Measurements from ENCODE around the gene SLC10A2.
"Not testable (repeated sequence)": the region's sequence is repeated elsewhere in the genome, so short reads cannot be mapped to it uniquely, and the experiment has no call there.

The SLC10A2 gene, protein sequence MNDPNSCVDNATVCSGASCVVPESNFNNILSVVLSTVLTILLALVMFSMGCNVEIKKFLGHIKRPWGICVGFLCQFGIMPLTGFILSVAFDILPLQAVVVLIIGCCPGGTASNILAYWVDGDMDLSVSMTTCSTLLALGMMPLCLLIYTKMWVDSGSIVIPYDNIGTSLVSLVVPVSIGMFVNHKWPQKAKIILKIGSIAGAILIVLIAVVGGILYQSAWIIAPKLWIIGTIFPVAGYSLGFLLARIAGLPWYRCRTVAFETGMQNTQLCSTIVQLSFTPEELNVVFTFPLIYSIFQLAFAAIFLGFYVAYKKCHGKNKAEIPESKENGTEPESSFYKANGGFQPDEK
- 0 reads per million in 4 experiments for total RNA-seq

GRCh38 chr13:103066079-103066780, at the start of gene SLC10A2:
TSS of gene SLC10A2 (minus strand) at chr13:103066417. CDS start at chr13:103066249, 168 bp downstream.
- DNase-seq: no peak

GRCh38 chr13:103107580-103107979, 41.4 kb upstream of the SLC10A2 start:
- DNase-seq: no peak

DNA sequence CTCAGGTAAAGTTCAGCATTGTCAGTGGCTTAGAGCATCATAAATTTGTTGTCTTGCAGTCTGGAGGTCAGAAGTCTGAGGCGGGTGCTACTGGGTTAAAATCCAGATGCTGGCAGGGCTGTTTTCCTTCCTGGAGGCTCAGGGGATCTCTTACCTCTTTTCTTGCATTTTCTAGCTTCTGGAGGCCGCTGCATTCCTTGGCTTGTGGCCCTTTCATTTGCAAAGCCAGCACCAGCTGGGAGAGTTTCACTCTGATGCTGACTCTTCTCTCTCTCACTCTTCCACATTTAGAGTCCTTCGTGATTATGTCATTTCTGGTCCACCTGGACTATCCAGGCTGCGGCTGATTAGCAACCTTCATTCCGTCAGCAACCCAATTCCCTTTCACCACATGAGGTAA, 38.1 kb upstream of the SLC10A2 start:
- DNase-seq: no peak

GRCh38 chr13:103103456-103103855, 37.2 kb upstream of the SLC10A2 start:
- not testable (repeated sequence) for DNase-seq

DNA sequence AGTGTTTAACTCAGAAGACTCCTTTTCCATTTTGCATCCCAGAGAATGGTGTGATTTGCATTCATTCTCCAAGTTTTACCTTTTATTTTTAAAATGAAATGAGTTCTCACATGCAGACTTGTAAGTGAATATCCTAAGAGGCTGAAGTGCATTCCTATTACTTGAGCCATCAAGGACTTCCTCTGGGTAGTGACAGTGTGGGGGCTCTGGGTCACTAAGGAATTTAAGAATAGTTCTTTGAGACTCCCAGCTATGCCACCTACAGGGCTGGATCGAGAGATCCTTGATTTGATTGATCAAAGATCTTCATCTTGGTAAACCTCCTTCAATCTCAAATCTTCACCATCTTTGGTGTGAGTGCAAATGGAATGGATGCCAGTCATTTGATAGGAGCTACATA, 36.3 kb upstream of the SLC10A2 start:
- DNase-seq: no peak

DNA sequence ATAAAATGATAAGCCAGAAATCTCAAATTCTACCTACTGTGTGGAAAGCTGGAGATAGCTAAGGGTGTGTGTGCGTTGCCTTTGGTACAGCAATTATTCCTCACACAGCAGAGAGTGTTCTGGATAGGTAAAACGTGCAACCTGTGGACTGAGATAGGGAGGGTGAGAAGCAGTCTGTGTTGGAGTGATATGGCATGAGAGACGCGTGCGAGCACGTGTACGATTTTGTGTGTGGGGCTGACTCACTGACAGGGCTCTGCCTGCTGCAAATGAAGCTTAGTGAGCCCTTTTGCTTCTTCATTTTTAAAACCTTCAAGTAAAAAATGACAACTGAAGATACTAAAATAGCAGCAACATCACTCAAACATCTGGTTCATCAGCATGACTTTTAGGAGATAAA, 35.7 kb upstream of the SLC10A2 start:
- no peak for DNase-seq

GRCh38 chr13:103101500-103101899, 35.3 kb upstream of the SLC10A2 start:
- no peak for DNase-seq

- no peak for DNase-seq
Observed at GRCh38 chr13:103100830-103101229, 34.6 kb upstream of the SLC10A2 start.

GRCh38 chr13:103099722-103100293, 33.6 kb upstream of the SLC10A2 start:
- DNase-seq: no peak

GRCh38 chr13:103098535-103098934, 32.3 kb upstream of the SLC10A2 start:
- no peak for DNase-seq

- no peak for DNase-seq
Observed at GRCh38 chr13:103097366-103097928, 31.2 kb upstream of the SLC10A2 start.

DNA sequence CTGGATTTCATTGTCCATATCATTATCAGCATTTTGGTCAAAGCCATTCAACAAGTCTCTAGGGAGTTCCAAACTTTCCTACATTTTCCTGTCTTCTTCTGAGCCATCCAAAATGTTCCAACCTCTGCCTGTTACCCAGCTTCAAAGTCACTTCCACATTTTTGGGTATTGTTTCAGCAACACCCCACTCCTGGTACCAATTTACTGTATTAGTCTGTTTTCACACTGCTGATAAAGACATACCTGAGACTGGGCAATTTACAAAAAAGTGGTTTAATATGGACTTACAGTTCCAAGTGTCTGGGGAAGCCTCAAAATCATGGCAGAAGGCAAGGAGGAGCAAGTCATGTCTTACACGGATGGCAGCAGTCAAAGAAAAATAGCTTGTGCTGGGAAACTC, 27.4 kb upstream of the SLC10A2 start:
- DNase-seq: not testable (repeated sequence)

DNA sequence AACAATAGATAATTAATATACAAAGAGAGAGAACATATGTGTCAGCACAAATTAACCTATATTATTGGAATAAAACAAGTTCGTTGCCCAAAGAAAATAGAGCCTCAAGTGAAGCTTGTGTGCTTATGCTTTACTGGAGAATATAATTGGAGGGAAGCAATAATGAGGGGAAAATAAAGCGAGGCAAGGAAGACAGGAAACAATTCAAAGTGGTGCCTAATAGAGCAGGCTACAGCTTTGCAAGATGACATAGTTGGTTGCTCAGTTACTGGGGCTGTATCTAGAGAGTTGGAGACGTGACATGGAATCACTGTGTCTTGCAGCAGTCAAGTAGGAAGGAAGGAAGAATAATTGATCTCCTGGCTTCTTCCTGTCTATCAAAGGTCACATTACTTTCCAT, 21.1 kb upstream of the SLC10A2 start:
- DNase-seq: no peak

DNA sequence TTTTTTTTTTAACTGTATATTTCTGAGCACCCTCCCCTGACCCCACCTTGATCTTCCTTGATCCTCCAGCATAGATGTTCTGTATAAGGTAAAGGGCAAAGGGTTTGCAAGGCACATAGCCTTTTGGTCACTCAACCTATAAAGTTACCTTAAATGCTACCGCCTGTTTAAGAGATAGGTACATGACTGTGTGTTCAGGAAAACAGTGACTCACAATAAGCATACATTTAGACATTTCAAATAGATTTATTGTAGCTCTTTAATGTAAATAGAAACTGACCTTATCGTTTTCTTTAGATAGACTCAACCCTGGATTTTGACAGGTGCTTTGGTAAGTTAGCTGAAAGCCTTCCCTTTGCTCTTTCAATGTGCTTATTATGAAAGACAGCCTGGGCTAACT, 15.2 kb upstream of the SLC10A2 start:
- DNase-seq: no peak

DNA sequence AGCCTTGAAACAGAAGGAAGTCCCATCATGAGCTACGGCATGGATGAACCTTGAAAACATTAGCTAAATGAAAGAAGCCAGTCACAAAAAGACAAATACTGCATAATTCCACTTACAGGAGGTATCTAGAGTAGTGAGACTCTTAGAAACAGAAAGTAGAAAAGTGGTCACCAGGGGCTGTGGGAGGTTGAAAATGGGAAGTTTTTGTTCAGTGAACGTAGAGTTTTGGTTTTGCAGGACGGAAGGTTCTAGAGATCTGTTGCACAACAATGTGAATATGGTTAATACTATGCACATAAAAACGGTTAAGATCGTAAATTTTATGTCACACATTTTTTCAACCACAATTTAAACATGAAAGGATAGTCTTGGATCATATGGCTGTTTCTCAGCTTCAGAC, 11.9 kb upstream of the SLC10A2 start:
- no peak for DNase-seq

DNA sequence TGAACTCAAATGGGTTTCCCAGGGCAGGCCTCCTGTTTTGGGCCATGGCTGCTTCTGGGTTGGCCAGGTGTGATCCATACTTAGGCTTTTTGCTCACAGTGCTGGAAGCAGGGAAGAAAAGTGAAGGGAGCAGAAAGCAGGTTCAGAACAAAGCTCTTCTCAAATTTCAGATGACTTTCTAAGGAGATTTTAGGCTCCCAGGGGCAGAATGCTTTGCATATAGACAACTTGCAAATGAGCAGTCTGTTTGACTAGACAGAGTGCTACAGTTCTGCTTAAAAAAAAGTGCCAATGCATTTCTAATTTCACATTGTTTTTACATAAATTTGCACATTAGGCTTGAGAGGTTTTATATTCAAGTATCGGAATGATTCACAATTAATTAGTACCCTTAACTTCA, 2.6 kb upstream of the SLC10A2 start:
- no peak for DNase-seq

- DNase-seq: no peak
Observed at GRCh38 chr13:103067751-103068555, 1.7 kb upstream of the SLC10A2 start.

DNA sequence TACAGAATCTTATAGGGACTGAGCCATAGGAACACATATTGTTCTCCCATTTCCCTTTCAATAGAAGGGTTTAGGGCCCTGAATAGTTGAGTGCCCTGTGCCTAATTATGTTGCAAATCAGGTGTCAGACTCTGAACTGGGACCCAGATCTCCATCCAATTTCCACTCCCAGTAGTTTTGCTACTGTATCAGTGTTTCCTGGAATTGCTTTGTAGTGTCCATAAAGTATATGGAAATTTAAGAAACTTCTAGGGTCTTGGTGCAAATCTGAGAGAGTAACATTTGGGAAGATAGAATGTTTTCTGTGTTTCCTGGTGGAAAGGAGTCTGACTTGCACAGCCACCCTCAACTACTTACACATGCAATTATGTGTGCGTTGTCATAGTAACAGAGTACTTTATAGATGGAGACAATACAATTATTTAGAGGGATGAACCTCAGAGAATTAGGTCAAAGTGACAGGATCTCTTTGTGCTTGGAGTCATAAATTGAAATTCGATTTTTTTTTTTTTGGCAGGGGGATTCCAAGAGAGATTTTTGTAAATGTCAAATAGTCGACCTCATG, 646 bp upstream of the SLC10A2 start:
- no peak for DNase-seq

GRCh38 chr13:103063376-103063775, 2.8 kb downstream of the SLC10A2 start:
- DNase-seq: no peak

DNA sequence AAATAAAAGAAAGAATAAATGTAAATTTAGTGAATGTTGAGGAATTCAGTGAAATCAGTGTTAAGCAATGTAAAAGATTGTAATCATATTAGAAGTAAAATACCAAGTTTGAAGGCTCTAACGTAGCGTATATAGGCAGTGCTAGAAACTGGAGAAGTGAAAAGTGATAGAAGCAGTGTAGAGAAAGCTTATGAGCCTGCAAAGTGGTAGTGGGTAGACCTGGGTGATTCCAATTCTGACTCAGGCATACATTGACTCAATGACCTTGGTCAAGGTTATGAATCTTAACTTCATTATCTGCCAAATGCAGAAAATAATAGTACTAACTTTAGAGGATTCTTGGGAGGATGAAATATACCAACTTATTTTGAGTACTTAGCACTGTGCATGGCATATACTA, 4.1 kb downstream of the SLC10A2 start:
- DNase-seq: no peak

DNA sequence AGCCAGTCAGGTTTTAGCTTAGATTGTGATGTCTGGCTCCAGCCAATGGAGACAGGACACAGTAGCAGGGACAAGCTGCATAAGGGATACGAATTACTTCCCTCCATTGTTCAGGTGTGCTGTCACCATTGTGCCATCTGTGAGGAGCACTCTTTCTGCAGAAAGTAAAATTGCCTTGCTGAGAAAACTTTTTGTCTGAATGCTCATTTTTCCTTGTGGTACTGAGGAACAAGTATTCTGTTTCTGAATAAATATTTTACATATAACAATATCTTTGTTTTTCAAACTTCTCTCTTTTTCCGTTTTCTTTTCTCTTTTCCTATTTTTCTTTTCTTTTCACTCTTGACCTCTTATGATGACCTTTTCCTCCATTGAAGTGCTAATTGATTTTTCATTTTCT, 10.2 kb downstream of the SLC10A2 start:
- no peak for DNase-seq

DNA sequence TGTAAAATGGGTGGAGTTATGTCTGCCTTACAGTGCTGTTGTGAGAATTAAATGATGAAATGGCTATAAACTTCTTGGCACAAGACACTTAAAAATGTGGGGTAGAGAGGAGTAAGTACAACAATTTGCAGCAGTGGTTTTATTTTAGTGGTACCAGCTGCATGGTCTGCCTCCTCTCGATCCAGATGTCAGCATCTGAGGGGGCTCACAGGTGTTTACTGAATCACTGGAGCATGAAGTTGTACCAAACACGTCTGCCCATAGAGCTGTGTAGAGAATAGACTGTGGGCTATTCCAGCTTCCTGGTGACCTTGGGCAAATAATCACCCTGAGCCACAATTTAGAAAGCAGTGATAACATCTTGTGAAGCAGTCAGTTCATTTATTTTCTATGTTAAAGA, 11.1 kb downstream of the SLC10A2 start:
- DNase-seq: no peak

- DNase-seq: no peak
Observed at GRCh38 chr13:103046676-103047075, 19.5 kb downstream of the SLC10A2 start.
